Adrenal gland (tissue), 12 donors: ENCODE results near the gene APOA1. TPM values are rescaled to one million over a fixed set of nuclear protein-coding genes. Genes with fewer than 3 reads are reported as not detected.

Source experiments
- DNase-seq, 7 donors: peaks; one replicate each; pipeline ENCODE4 v3.0.0-alpha.2; 2019 to 2020
- H3K27ac ChIP-seq, 5 donors: fragments of 200-600 bp; sonication (generic) in 4 of 5; 1 replicate in 3 of 5; 2 replicates in 2 of 5; pipeline versions ENCODE4 v1.5.1 to v1.8.0; 2016 to 2020; ENCODE audit warnings: mild to moderate bottlenecking in 1 of 5
- H3K27me3 ChIP-seq: fragments of 200-600 bp; 2 replicates; pipeline ENCODE4 v1.8.0; 2021
- H3K36me3 ChIP-seq, 2 donors: fragments of 200-600 bp; replicated peaks in 1 of 2; 1 replicate in 1 of 2; 2 replicates in 1 of 2; pipeline versions ENCODE4 v1.5.1 to v1.8.0; 2018 to 2022
- H3K4me1 ChIP-seq, 2 donors: fragments of 200-600 bp; replicated peaks in 1 of 2; 1 replicate in 1 of 2; 2 replicates in 1 of 2; pipeline versions ENCODE4 v1.5.1 to v1.8.0; 2018 to 2021
- H3K4me3 ChIP-seq, 4 donors: fragments of 200-600 bp; sonication (generic) in 3 of 4; one replicate each; pipeline ENCODE4 v1.5.1; 2016 to 2018
- H3K9me3 ChIP-seq, 3 donors: fragments of 200-600 bp; sonication (generic) in 1 of 3; replicated peaks in 1 of 3; 1 replicate in 2 of 3; 2 replicates in 1 of 3; pipeline versions ENCODE4 v1.5.1 to v1.8.0; 2016 to 2021
- POLR2A ChIP-seq, 2 donors: fragments of 450-650 bp; IDR thresholded peaks; one replicate each; pipeline ENCODE4 v1.6.1; 2017; ENCODE audit warnings: antibody characterized with exemption in 2 of 2, mild to moderate bottlenecking in 2 of 2, moderate library complexity in 1 of 2
- WGBS, 4 donors: extraction: QIAGEN DNeasy Blood & Tissue Kit in 2 of 4; methylation state at CpG; one replicate each; pipeline versions ENCODE4 v1.1.5 to v1.1.7; 2013 to 2017; 5-methylcytosine and 5-hydroxymethylcytosine counted together
- intact Hi-C, 2 donors: fragments of 100-400 bp; cut with DNase I; formaldehyde crosslinking; loops; one replicate each; pipeline versions ENCODE4 v1.14.1 to v1.15.0; 2022 to 2023
- polyA plus RNA-seq, 3 donors: library from polyadenylated mRNA; stranded (reverse); fragments of 200-250 nt in 2 of 3; fragments of 350-450 nt in 1 of 3; fragmentation: Illumina TruSeq in 1 of 3; extraction: RNeasy Lipid Tissue Mini Kit (QIAGEN cat#74804) in 1 of 3; gene quantifications; one replicate each; pipeline ENCODE4 v1.2.3, GENCODE V29; 2013 to 2014
- total RNA-seq, 9 donors: library from RNA; depleted of rRNA in 4 of 9; stranded (reverse); fragments of >200 nt in 4 of 9; fragments of 120-200 nt in 1 of 9; fragmentation: NEBNext Ultra II Directional in 1 of 9; extraction: Animal tissue kit (Norgen Biotek cat#: 25700) in 1 of 9; gene quantifications; one replicate each; pipeline versions ENCODE4 v1.1.0 to v1.2.4, GENCODE V29; 2013 to 2023
- TF ChIP-seq, protein P1 (sequence below), 6 experiments: fragments of 450-650 bp in 4 of 6; fragments of 200-600 bp in 2 of 6; sonication (generic) in 1 of 6; IDR thresholded peaks; 1 replicate in 5 of 6; 2 replicates in 1 of 6; pipeline versions ENCODE4 v1.5.1 to v1.8.0; 2016 to 2021; ENCODE audit warnings: antibody characterized with exemption in 6 of 6, mild to moderate bottlenecking in 2 of 6, moderate library complexity in 1 of 6
- donor health status: healthy with polysubstance abuse.
- donor health status: Bipolar disorder and iron deficiency.
- donor health status: DM: yes; HTN: yes; CAD: no.
- donor health status: DM: no; HTN: no; CAD: no.
- donor health status: DM: no; HTN: no; CAD: no.
- donor health status: DM: yes; HTN: yes; CAD: no.

Gene APOA1
- total and polyA plus RNA-seq, 12 donors, result 0.28 to 691 (median 2.6) TPM; not detected in 4

DNA sequence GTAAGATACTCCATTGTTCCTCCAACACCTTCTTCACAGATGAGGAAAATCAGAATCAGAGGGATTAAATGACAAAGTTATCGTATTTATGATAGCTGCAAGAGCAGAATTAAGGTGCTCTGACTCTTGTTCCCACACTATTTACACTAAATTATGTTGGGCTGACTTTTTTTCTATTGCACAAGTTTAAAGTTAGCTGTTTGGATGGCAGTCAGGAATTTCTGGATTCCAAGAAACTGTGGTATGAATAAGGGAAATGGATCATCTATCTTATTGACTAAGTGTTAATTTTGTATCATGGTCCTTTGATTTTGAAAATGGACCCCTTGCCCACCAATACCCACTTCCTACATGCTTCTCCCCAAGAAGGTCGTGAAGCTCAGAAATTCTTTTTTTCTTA lies 19.9 kb upstream of the APOA1 start:
- WGBS, 4 donors, result 84 to 94% (median 92%) methylated on average over 2 of the region's 2 CpGs
- Histone ChIP-seq H3K27ac (no peak overlapping the region), H3K9me3 (no peaks in the 10 kb centered on the region), H3K27me3 (no peaks in the 10 kb centered on the region), H3K4me3 (no peak overlapping the region), H3K4me1 (peaks cover 0 to 16% of the 10 kb centered on the region in 2 donors), H3K36me3 (peaks cover 0 to 51% of the 10 kb centered on the region in 2 donors)
- DNase-seq, result no peak
- intact Hi-C loops, result no loop called here
- TF ChIP-seq POLR2A (IDR thresholded peaks at IDR 0.05), result no peak
- TF ChIP-seq, protein P1, sequence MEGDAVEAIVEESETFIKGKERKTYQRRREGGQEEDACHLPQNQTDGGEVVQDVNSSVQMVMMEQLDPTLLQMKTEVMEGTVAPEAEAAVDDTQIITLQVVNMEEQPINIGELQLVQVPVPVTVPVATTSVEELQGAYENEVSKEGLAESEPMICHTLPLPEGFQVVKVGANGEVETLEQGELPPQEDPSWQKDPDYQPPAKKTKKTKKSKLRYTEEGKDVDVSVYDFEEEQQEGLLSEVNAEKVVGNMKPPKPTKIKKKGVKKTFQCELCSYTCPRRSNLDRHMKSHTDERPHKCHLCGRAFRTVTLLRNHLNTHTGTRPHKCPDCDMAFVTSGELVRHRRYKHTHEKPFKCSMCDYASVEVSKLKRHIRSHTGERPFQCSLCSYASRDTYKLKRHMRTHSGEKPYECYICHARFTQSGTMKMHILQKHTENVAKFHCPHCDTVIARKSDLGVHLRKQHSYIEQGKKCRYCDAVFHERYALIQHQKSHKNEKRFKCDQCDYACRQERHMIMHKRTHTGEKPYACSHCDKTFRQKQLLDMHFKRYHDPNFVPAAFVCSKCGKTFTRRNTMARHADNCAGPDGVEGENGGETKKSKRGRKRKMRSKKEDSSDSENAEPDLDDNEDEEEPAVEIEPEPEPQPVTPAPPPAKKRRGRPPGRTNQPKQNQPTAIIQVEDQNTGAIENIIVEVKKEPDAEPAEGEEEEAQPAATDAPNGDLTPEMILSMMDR (IDR thresholded peaks at IDR 0.05), result no peak

DNA sequence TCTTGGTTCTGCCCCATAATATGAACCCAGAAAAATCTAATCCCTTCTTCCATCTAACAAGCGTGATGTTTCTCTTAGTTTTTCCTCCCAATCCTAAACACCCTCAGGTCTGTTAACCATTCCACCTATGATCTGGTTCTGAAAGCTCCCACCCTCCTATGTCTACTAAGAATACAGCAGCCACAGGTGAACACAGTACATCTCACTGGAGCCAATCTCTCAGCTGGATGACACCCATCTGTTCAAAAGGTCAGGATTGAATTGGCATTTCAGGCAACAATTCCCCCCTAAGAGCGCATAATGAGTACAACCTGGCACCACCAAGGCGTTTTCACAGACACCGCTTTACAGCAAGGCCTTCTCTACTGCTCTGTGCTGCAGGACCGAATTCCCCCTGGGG lies 19.0 kb upstream of the APOA1 start:
- Histone ChIP-seq H3K4me3 (no peak overlapping the region), H3K4me1 (peaks cover 0 to 25% of the 10 kb centered on the region in 2 donors), H3K9me3 (no peaks in the 10 kb centered on the region), H3K36me3 (peaks cover 0 to 42% of the 10 kb centered on the region in 2 donors), H3K27ac (no peak overlapping the region), H3K27me3 (no peaks in the 10 kb centered on the region)
- intact Hi-C loops, result no loop called here
- TF ChIP-seq, protein P1 (IDR thresholded peaks at IDR 0.05), result no peak
- no peak for TF ChIP-seq POLR2A (IDR thresholded peaks at IDR 0.05)
- no peak for DNase-seq
- 70 to 90% (median 78%) methylated on average over 5 of the region's 5 CpGs for WGBS, 4 donors

DNA sequence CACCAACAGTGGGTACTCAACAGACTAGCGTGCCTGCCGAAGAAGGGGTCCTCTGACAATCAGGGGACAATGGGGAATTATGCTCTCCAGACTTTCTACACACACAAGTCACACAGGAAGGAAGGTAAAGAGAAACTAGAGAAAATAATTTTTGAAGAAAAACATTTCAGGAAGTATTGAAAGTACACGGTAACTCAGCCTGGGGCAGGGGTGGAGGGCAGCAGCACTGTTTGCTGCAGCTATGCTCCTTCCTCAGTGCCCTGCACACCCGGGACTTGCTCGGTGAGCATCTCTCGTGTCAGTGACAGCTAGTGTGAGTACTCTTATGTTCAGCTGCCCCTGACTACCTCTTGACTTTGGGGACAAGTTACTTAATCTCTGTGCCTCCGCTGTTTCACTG lies 18.0 kb upstream of the APOA1 start:
- H3K36me3 ChIP-seq, result peaks cover 0 to 32% of the 10 kb centered on the region in 2 donors
- peaks cover 0 to 26% of the 10 kb centered on the region in 2 donors for H3K4me1 ChIP-seq
- intact Hi-C loops, result no loop called here
- no peak overlapping the region for H3K4me3 ChIP-seq
- no peak for TF ChIP-seq POLR2A (IDR thresholded peaks at IDR 0.05)
- TF ChIP-seq, protein P1 (IDR thresholded peaks at IDR 0.05), result no peak
- H3K27me3 ChIP-seq, result no peaks in the 10 kb centered on the region
- no peak overlapping the region for H3K27ac ChIP-seq
- DNase-seq, result no peak
- H3K9me3 ChIP-seq, result no peaks in the 10 kb centered on the region
- WGBS, 4 donors, result 88 to 94% (median 93%) methylated on average over 7 of the region's 7 CpGs

DNA sequence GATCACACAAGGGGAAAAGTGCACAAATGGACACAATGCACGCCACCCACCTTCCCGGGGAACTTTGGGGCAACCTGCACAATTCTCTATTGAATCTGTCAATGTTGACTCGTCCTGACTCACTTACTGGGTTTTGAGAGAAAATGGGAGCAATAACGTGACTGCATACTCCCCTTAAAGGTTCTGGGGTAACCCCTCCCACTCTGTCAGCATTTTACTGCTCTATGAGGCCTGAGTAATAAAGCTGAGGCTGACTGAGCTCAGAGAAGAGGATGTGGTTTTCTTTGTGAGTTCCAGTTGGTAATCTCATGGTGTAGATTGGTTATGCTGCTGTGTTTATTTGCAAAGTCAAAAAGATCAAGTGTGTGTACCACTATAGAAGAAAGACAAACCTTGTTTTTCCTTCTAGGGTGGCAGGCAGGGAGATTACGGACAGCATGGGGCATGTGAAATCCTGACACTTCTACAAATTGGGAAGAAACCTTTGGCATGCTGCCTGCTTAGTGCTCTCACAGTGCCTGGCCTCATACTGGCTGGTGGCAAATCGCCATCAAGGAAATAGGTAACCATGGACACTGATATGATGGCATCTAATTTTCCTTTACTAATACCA lies 16.1 kb upstream of the APOA1 start:
- peaks cover 0 to 26% of the 10 kb centered on the region in 2 donors for H3K4me1 ChIP-seq
- H3K27me3 ChIP-seq, result no peaks in the 10 kb centered on the region
- TF ChIP-seq, protein P1 (IDR thresholded peaks at IDR 0.05), result no peak
- H3K36me3 ChIP-seq, result peaks cover 0 to 23% of the 10 kb centered on the region in 2 donors
- no peaks in the 10 kb centered on the region for H3K9me3 ChIP-seq
- peak in 1 of 7 donors; percentile 19 for DNase-seq
- intact Hi-C loops, result no loop called here
- H3K4me3 ChIP-seq, result no peak overlapping the region
- H3K27ac ChIP-seq, result peak overlapping the region in 1 of 5 donors; percentile 39
- WGBS, 4 donors, result 64 to 89% (median 75%) methylated on average over 6 of the region's 6 CpGs
